ENCODE results near the gene IGF2BP1.

DNA sequence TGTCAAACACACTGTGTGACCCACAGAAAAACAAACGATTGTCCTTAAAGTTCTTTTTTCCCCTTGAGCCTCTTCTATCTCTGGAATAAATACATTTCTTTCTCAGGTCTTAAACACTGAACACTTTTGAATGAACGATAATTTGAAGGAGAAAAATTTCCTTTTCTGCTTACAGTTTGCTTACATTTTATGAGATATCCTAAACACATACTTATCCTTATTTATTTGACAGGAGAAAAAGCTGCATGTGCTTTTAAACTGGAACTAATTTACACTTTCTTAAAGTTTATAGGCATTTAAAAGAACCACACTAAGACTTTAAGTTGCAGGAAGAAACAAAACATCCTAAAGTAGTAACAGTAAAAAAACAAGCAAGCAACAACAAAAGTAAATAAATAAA is 4.7 kb upstream of the IGF2BP1 start:
- no peak for TF ChIP-seq POLR2AphosphoS5 (IDR thresholded peaks at IDR 0.05)
- no peak for TF ChIP-seq EP300 (IDR thresholded peaks at IDR 0.05)
- TF ChIP-seq, protein P1, sequence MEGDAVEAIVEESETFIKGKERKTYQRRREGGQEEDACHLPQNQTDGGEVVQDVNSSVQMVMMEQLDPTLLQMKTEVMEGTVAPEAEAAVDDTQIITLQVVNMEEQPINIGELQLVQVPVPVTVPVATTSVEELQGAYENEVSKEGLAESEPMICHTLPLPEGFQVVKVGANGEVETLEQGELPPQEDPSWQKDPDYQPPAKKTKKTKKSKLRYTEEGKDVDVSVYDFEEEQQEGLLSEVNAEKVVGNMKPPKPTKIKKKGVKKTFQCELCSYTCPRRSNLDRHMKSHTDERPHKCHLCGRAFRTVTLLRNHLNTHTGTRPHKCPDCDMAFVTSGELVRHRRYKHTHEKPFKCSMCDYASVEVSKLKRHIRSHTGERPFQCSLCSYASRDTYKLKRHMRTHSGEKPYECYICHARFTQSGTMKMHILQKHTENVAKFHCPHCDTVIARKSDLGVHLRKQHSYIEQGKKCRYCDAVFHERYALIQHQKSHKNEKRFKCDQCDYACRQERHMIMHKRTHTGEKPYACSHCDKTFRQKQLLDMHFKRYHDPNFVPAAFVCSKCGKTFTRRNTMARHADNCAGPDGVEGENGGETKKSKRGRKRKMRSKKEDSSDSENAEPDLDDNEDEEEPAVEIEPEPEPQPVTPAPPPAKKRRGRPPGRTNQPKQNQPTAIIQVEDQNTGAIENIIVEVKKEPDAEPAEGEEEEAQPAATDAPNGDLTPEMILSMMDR (IDR thresholded peaks at IDR 0.05), result no peak

Measured in suprapubic skin (tissue), 4 donors.